HepG2 (cell line): ENCODE measurements around the gene AEN. TPM values are rescaled to one million over a fixed set of nuclear protein-coding genes. Genes with fewer than 3 reads are reported as not detected.

ENCODE experiments used
- ETV6 ChIP-seq: sonication (generic); formaldehyde crosslinking; conservative IDR thresholded peaks from 2 replicates; pipeline ENCODE4 v1.4.0; 2020; ENCODE audit warnings: missing genetic modification reagents
- EZH2 ChIP-seq: conservative IDR thresholded peaks from 2 replicates; pipeline ENCODE4 v1.6.1; 2012; ENCODE audit warnings: mild to moderate bottlenecking, low read depth, low read length, moderate library complexity
- HNF4A ChIP-seq: sonication (generic); formaldehyde crosslinking; IDR thresholded peaks from 2 replicates; pipeline ENCODE4 v1.4.0; 2020; ENCODE audit warnings: missing genetic modification reagents
- KDM6A ChIP-seq: IDR thresholded peaks from 2 replicates; pipeline ENCODE4 v1.6.1; 2016; ENCODE audit warnings: low read depth
- SMARCC2 ChIP-seq: fragments of 450-650 bp; IDR thresholded peaks from 2 replicates; pipeline ENCODE4 v1.6.1; 2017; ENCODE audit warnings: antibody characterized with exemption, mild to moderate bottlenecking
- SOX5 ChIP-seq: IDR thresholded peaks from 2 replicates; pipeline ENCODE4 v1.6.1; 2016; ENCODE audit warnings: borderline replicate concordance
- TBL1XR1 ChIP-seq: fragments of 150-350 bp; IDR thresholded peaks from 2 replicates; pipeline ENCODE4 v1.6.1; 2014; ENCODE audit warnings: borderline replicate concordance, low read length; ENCODE audit not compliant: partially characterized antibody
- ZBTB40 ChIP-seq, 2 experiments: fragments of 450-650 bp in 1 of 2; sonication (generic) in 1 of 2; formaldehyde crosslinking in 1 of 2; IDR thresholded peaks; 2 replicates each; pipeline versions ENCODE4 v1.6.1 to v1.8.0; 2016 to 2022; ENCODE audit warnings: antibody characterized with exemption in 1 of 2, mild to moderate bottlenecking in 1 of 2, missing genetic modification reagents in 1 of 2
- ZFP37 ChIP-seq: sonication (generic); formaldehyde crosslinking; IDR thresholded peaks from 2 replicates; pipeline ENCODE4 v1.4.0; 2020; ENCODE audit warnings: missing genetic modification reagents, borderline replicate concordance
- ZNF282 ChIP-seq: fragments of 450-650 bp; IDR thresholded peaks from 2 replicates; pipeline ENCODE4 v1.6.1; 2018; ENCODE audit not compliant: partially characterized antibody
- ZNF468 ChIP-seq: sonication (generic); formaldehyde crosslinking; IDR thresholded peaks from 2 replicates; pipeline ENCODE4 v1.8.0; 2022; ENCODE audit warnings: mild to moderate bottlenecking, moderate library complexity, missing genetic modification reagents
- ZNF484 ChIP-seq: sonication (generic); formaldehyde crosslinking; IDR thresholded peaks from 2 replicates; pipeline ENCODE4 v1.5.1; 2020; ENCODE audit warnings: mild to moderate bottlenecking, low read depth, missing genetic modification reagents, borderline replicate concordance
- ZNF503 ChIP-seq: sonication (generic); formaldehyde crosslinking; IDR thresholded peaks from 2 replicates; pipeline ENCODE4 v1.4.0; 2020; ENCODE audit warnings: missing genetic modification reagents
- ZNF556 ChIP-seq: sonication (generic); formaldehyde crosslinking; IDR thresholded peaks from 2 replicates; pipeline ENCODE4 v1.4.0; 2020; ENCODE audit warnings: mild to moderate bottlenecking, missing genetic modification reagents, borderline replicate concordance
- ZNF570 ChIP-seq: sonication (generic); formaldehyde crosslinking; IDR thresholded peaks from 2 replicates; pipeline ENCODE4 v1.4.0; 2020; ENCODE audit warnings: mild to moderate bottlenecking, missing genetic modification reagents, borderline replicate concordance
- ZNF670 ChIP-seq: sonication (generic); formaldehyde crosslinking; IDR thresholded peaks from 2 replicates; pipeline ENCODE4 v1.8.0; 2022; ENCODE audit warnings: mild to moderate bottlenecking, missing genetic modification reagents, borderline replicate concordance
- ZNF777 ChIP-seq: sonication (generic); formaldehyde crosslinking; IDR thresholded peaks from 2 replicates; pipeline ENCODE4 v1.4.0; 2020; ENCODE audit warnings: missing genetic modification reagents
- polyA plus RNA-seq, 8 experiments: library from polyadenylated mRNA; depleted of rRNA in 3 of 8; stranded (reverse) in 7 of 8; unstranded in 1 of 8; fragments of >200 nt; fragmentation: Illumina TruSeq in 4 of 8; extraction: Trizol in 4 of 8; gene quantifications; 2 replicates each; pipeline versions ENCODE4 v1.2.1 to v1.2.3, GENCODE V29; 2011 to 2016; ENCODE audit warnings: low read depth in 4 of 8, missing spikeins in 1 of 8, mixed read lengths in 1 of 8; ENCODE audit not compliant: insufficient read depth in 1 of 8
- total RNA-seq, 5 experiments: library from RNA; depleted of rRNA; stranded (reverse); fragments of >200 nt; fragmentation: Illumina TruSeq; extraction: Trizol; gene quantifications; 2 replicates each; pipeline ENCODE4 v1.2.3, GENCODE V29; 2016; ENCODE audit warnings: low read depth in 1 of 5

AEN gene
- total and polyA plus RNA-seq, 2 of the 13 experiments (the other 11 are each of a cell fraction or from before 2014, with no cell fraction given) = 51.3 to 118 TPM

- TF ChIP-seq ZBTB40 (IDR thresholded peaks at IDR 0.05) = no peak
- TF ChIP-seq ZBTB40 (CRISPR knock-in tag; IDR thresholded peaks at IDR 0.05) = peak; percentile 73; the same call in 1 of the 2 replicates
- no peak for TF ChIP-seq ZNF670
- TF ChIP-seq ZNF503 (CRISPR knock-in tag) = 0 out of 2 replicates have a peak, but pooled peaks have one; percentile 25
- TF ChIP-seq ZNF570 (CRISPR knock-in tag) = no peak
- TF ChIP-seq KDM6A (CRISPR knock-in tag) = no peak
- no peak for TF ChIP-seq EZH2
- TF ChIP-seq SOX5 = no peak
- no peak for TF ChIP-seq SMARCC2
- TF ChIP-seq ETV6 (CRISPR knock-in tag) = peak; percentile 37; the same call in 1 of the 2 replicates
- no peak for TF ChIP-seq ZNF556 (CRISPR knock-in tag)
- TF ChIP-seq ZNF282 = no peak
- no peak for TF ChIP-seq ZNF468 (CRISPR knock-in tag)
- no peak for TF ChIP-seq HNF4A (CRISPR knock-in tag)
- no peak for TF ChIP-seq ZNF484 (CRISPR knock-in tag)
- TF ChIP-seq ZNF777 (CRISPR knock-in tag) = no peak
- TF ChIP-seq TBL1XR1 = no peak
- no peak for TF ChIP-seq ZFP37 (CRISPR knock-in tag)
Observed at GRCh38 chr15:88620995-88621772, at the start of gene AEN (continued).
